ENCODE measurements around the gene TANGO6.

GRCh38 chr16:69088684-69089083 lies 245.4 kb downstream of the TANGO6 start:
- TF ChIP-seq POLR2A (IDR thresholded peaks at IDR 0.05; ENCODE audit: low read length) (no peak), GATA1 (IDR thresholded peaks at IDR 0.05; ENCODE audit: low read depth, low read length) (no peak)
